ENCODE data around the gene KDELR1.
"Not testable (repeated sequence)": the region's sequence is repeated elsewhere in the genome, so short reads cannot be mapped to it uniquely, and the experiment has no call there.

Gene KDELR1

GRCh38 chr19:48396824-48397176 is 5.4 kb upstream of the KDELR1 start:
- DNase-seq = no peak

GRCh38 chr19:48396016-48396823 is 4.9 kb upstream of the KDELR1 start:
- no peak for DNase-seq

GRCh38 chr19:48395499-48395898 is 4.1 kb upstream of the KDELR1 start:
- DNase-seq = no peak

GRCh38 chr19:48395170-48395455 is 3.8 kb upstream of the KDELR1 start:
- no peak for DNase-seq

GRCh38 chr19:48394331-48395169 is 3.2 kb upstream of the KDELR1 start:
- no peak for DNase-seq

DNA sequence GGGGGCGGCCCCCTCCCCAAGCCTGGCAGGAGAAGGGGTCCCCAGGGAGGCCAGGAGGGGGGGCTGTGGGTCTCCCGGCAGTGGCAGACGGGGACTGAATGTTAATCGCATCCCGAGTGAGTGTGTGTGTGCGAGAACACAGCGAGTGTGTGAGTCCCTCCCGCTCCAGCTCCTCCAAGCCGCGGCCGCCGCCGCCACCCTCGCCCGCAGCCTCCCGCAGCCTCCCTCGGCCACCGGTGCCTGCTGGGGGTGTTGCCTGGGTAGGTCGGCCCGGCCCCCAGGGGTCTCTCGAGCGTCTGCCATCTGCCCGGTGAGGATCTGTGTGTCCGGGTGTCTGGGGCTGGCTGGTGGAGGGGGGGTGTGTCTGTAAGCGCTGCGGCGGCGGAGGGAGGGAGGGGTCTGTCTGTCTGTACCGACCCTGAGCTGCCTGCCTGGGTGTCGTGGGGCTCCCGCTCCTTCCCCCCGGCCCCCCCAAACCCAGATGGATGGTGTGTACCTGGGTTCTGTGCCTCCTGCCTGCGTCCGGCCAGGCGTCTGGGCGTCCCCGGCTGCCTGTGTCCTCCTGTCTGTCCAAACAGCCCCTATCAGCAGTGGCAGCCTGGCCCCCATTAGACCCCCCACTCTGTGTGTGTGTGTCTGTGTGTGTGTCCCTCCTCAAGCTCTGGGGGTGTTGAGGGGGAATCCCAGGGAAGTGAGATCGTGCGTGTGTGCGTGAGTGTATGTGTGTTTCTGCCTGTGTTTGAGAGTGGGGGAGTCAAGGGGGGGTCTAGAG is 2.4 kb upstream of the KDELR1 start, which contains the start of gene GRIN2D:
Gene GRIN2D (plus strand): TSS at position 110 of the 772 bp plus-strand sequence. CDS start 4,725 bp downstream, outside the sequence.
- DNase-seq = no peak

DNA sequence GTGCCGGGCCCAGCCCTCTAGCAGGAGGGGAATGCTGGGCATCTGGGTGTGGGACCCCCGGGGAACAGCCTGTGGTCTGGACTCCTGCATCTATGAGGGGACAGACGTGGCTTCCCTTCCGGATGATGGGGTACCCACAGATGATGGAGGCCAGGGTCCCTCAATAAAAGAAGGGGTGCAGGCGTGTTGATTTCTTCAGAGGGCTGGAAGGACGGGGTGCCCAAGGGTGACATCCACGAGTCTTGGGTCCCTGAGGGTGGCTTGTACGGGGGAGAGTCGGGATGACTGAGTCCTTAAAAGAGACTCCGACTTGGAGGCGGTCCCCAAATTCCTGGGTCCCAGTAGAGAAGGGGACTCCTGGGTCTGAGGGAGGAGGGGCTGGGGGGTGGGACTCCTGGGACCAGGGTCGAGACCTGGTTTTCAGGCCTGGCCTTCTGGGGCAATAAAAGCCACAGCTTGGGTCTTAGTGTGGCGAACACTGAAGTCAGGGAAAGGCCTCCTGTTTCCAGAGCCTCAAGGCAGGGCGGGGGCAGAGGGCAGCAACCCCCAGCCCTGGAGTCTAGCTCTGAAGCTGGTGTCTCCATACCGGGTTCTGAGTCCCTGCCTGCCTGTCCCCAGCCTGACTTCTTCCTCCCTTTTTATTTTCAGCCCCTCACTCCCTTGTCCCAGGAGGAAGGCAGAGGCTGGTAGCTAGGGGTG is 1.7 kb upstream of the KDELR1 start:
- DNase-seq = no peak

DNA sequence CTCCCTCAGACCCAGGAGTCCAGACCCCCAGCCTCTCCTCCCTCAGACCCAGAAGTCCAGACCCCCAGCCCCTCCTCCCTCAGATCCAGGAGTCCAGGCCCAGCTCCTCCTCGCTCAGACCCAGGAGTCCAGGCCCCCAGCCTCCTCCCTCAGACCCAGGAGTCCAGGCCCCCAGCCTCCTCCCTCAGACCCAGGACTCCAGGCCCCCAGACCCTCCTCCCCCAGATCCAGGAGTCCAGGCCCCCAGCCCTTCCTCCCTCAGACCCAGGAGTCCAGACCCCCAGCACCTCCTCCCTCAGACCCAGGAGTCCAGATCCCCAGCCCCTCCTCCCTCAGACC is 624 bp upstream of the KDELR1 start:
- DNase-seq = not testable (repeated sequence)

DNA sequence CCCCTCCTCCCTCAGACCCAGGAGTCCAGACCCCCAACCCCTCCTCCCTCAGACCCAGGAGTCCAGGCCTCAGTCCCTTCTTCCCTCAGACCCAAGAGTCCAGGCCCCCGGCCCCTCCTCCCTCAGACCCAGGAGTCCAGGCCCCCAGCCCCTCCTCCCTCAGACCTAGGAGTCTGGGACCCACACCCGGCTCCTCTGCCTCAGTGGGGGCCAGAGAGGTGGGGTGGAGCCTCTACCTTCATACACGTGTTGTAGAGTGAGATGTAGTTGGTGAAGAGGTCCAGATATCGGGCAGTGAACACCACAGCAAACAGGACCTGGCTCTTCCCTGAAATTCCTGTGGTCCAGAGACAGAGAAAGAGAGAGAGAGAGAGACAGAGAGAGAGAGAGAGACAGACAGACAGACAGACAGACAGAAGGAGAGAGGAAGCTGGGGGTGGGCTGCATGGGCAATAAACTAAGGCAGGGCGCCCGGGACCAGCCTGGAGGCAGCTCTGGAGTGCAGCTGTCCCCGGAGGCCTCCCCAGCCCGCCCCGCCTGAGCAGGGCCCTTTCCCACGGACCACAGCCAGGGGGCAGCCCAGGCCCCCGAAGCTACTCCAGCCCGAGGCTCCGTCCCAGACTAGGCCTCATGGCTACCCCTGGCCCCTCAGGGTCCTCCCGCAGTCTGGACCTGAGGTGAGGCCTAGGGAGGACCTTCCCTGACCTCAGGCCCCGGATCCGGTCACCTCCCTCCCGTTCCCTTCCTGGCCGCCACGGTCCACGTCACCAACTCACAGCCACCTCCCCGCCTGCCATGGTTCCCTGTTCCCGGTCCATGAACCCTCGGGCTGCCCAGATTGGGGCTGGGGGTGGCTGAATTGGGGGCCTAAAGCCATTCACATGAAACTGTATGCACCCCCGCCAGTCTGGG is 907 bp downstream of the KDELR1 start:
- peak; percentile 67 for DNase-seq

- no peak for DNase-seq
Observed at GRCh38 chr19:48386981-48387380, 4.4 kb downstream of the KDELR1 start.

- DNase-seq = no peak
Observed at GRCh38 chr19:48385461-48386087, 5.8 kb downstream of the KDELR1 start.

DNA sequence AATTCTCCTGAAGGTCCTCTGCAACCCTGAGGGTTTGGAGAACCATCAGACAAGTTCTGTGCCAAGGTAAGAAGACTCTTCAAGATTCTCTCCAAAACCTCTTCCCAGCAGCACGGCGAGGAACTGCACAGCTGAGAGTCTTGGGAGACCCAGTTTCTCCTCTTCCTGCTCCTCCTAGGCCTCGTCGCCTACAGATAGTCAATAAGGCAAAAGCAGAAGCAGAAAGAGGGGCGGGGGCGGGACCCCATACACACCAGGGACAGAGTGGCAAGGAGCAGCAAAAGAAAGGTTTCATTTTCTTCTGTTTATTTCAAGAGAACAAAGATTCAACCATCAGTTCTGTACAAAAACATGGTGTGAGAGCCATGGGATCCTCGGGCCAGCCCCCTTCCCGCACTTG is 9.1 kb downstream of the KDELR1 start:
- DNase-seq = no peak

DNA sequence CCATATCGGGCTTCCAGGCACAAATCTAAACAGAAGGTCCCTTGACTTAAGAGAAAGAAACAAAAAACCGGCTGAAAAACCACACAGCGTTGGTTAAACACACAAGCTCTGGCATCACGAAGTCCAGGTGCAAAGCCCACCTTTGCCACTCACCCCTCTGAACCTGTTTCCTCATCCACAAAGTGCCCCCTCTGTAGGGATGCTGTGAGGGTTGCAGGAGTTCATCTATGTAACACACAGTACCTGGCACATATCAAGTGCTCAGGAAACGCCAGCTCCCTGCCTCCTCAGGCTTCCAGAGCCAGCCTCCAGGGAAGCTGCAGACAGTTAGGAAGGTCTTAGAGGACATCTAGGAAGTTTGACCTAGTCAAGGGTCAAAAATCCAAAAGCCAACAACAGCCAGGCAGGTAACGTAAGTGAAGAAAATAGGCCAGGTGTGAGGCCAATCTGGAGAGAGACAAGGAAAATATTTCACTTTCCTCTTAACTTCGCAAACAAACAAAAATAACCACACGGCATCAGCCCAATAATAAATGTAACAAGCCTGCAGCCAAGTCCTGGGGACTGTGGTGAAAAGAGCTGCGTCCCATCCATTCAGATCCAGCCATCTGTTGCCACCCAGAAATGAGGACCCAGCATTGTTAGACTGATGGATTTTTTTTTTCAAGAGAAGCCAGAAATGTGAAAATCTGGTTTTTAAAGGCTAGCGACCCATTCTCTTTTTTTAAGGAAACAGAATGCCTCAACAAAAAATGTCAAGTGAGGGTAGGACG is 10.0 kb downstream of the KDELR1 start:
- DNase-seq = no peak

DNA sequence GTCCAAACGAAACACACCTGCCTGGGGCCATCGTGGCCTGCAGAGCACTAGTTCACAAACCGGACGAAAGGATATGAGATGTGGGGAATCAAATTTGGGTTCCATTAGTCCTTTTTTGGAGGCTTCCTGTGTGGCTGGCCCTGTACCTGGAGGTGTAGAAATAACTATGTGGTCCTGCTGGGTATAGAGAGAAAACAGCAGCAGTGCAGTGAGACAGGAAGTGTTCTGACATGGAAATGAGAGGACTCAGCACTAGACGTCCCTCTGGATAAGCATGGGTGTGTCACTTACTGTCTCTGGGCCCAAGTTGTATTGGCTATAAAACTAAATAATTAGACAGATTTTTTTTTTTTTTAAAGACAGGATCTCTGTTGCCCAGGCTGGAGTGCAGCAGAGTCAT is 12.3 kb downstream of the KDELR1 start:
- DNase-seq = no peak

- no peak for DNase-seq
Observed at GRCh38 chr19:48378194-48378570, 13.2 kb downstream of the KDELR1 start.

DNA sequence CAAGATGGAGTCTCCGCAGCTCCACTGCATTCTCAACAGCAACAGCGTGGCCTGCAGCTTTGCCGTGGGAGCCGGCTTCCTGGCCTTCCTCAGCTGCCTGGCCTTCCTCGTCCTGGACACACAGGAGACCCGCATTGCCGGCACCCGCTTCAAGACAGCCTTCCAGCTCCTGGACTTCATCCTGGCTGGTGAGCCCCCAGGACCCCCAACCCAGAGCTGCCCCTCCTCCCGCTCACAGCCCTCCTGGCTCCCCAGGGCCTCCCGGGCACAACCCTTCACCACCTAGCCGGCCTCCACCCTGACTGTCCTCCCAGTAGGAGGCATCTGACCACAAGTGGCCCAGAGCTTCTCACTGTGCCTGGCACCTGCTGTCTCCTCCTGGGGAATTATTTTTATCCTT is 17.8 kb downstream of the KDELR1 start:
- DNase-seq = no peak

GRCh38 chr19:48372904-48373303 is 18.4 kb downstream of the KDELR1 start:
- DNase-seq = no peak

GRCh38 chr19:48371771-48372170 is 19.6 kb downstream of the KDELR1 start:
- not testable (repeated sequence) for DNase-seq

DNA sequence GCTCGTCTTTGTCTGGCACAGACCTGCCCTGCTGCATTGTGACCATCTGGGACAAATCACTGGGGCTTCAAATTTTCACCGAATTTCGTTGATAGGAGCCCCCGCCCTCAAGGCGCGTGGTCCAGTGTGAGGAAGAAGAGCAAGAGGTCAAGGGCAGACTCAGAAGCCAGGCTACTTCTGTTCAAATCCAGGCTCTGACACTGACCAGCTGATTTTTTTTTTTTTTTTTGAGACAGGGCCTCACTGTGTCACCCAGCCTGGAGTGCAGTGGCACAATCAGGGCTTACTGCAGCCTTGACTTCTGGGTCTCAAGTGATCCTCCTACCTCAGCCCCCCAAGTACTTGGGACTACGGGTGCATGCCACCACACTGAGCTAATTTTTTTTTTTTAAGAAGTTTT is 20.0 kb downstream of the KDELR1 start:
- no peak for DNase-seq

- no peak for DNase-seq
Observed at GRCh38 chr19:48370955-48371354, 20.4 kb downstream of the KDELR1 start.

GRCh38 chr19:48368936-48369335 is 22.4 kb downstream of the KDELR1 start:
- no peak for DNase-seq

All from activated CD4-positive, CD25-positive, alpha-beta regulatory T cell treated with anti-CD3 and anti-CD28 coated beads, Interleukin-2, amount 50 U/mL, for 72 hours (primary cell).